Psoas muscle (tissue), 8 donors: ENCODE data around the gene TMED7. TPM values are rescaled to one million over a fixed set of nuclear protein-coding genes. Genes with fewer than 3 reads are reported as not detected.

Experiments
- ATAC-seq, 4 donors: fragments of 200-7000 bp; cut with Tn5 transposase; one replicate each; pipeline ENCODE4 v1.9.1; 2020; ENCODE audit warnings: moderate library complexity in 3 of 4, mild to moderate bottlenecking in 2 of 4
- DNase-seq, 2 donors: peaks; one replicate each; pipeline ENCODE4 v3.0.0-alpha.2; 2020
- H3K27ac ChIP-seq: fragments of 200-600 bp; one replicate; pipeline ENCODE4 v1.8.0; 2022
- H3K27me3 ChIP-seq, 3 donors: fragments of 200-600 bp in 1 of 3; one replicate each; pipeline versions ENCODE4 v1.6.1 to v1.8.0; 2013 to 2022; ENCODE audit warnings: low read length in 2 of 3, mild to moderate bottlenecking in 2 of 3, moderate library complexity in 1 of 3; ENCODE audit not compliant: insufficient read depth in 3 of 3
- H3K36me3 ChIP-seq, 2 donors: fragments of 200-600 bp in 1 of 2; one replicate each; pipeline versions ENCODE4 v1.6.1 to v1.8.0; 2013 to 2022; ENCODE audit warnings: low read depth in 1 of 2, mild to moderate bottlenecking in 1 of 2, moderate library complexity in 1 of 2; ENCODE audit not compliant: insufficient read depth in 1 of 2
- H3K4me1 ChIP-seq: fragments of 200-600 bp; one replicate; pipeline ENCODE4 v1.8.0; 2022
- H3K4me3 ChIP-seq: fragments of 200-600 bp; one replicate; pipeline ENCODE4 v1.8.0; 2022; ENCODE audit warnings: mild to moderate bottlenecking
- H3K9me3 ChIP-seq: fragments of 200-600 bp; one replicate; pipeline ENCODE4 v1.8.0; 2022
- WGBS, 3 donors: extraction: QIAGEN DNeasy Blood & Tissue Kit; methylation state at CpG; one replicate each; pipeline versions ENCODE4 v1.1.6 to v1.1.7; 2013; 5-methylcytosine and 5-hydroxymethylcytosine counted together
- intact Hi-C, 2 donors: fragments of 100-400 bp; cut with DNase I; formaldehyde crosslinking; loops; one replicate each; pipeline versions ENCODE4 v1.11.0 to v1.14.2; 2022
- polyA plus RNA-seq, 3 donors: library from polyadenylated mRNA; stranded (reverse); fragments of 200-250 nt; gene quantifications; one replicate each; pipeline ENCODE4 v1.2.3, GENCODE V29; 2013
- total RNA-seq, 4 donors: library from RNA; stranded (reverse); fragmentation: NEBNext Ultra II Directional in 2 of 4; extraction: Animal tissue kit (Norgen Biotek cat#: 25700) in 2 of 4; gene quantifications; one replicate each; pipeline versions ENCODE4 v1.2.1 to v1.2.4, GENCODE V29; 2021 to 2023
- TF ChIP-seq, protein P1 (sequence below): fragments of 200-600 bp; IDR thresholded peaks from one replicate; pipeline ENCODE4 v1.8.0; 2022; ENCODE audit warnings: antibody characterized with exemption
- donor health status: healthy with polysubstance abuse.
- donor health status: DM: no; HTN: no; CAD: no; lungs with moderate emphysema.
- donor health status: Bipolar disorder and iron deficiency.
- donor health status: healthy.
- donor health status: DM: yes; HTN: yes; CAD: no.
- donor health status: DM: no; HTN: no; CAD: no.
- donor health status: DM: no; HTN: no; CAD: no.
- donor health status: DM: yes; HTN: yes; CAD: no.

The TMED7 gene
- total and polyA plus RNA-seq, 7 donors, result 18.3 to 59.0 (median 34.2) TPM

DNA sequence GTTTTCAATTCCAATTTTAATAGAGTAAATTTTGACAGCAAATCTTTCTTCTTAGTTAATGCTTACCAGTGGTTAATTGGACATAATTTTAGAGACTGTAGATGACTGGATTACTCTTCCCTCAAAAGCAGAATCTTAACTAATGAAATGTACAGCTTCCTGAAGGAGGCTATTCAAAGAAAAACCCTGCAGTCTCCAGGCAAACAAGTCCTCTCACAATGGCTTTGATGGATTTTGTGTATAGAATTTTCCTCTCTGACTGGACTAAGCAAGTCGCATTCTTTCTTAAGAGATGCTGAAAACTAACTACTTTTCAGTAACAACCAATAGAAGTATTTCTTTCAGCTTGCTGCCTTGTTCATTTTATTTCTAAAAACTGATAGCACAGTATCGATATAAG is 35.7 kb upstream of the TMED7 start:
- DNase-seq (no peak), ATAC-seq (no peak)
- H3K9me3 ChIP-seq, result no peaks in the 10 kb centered on the region
- WGBS, 3 donors, result 85 to 87% (median 87%) methylated on average over 2 of the region's 2 CpGs
- intact Hi-C loops, result no loop called here
- H3K4me1 ChIP-seq, result no peaks in the 10 kb centered on the region
- H3K36me3 ChIP-seq, result no peaks in the 10 kb centered on the region
- TF ChIP-seq, protein P1, sequence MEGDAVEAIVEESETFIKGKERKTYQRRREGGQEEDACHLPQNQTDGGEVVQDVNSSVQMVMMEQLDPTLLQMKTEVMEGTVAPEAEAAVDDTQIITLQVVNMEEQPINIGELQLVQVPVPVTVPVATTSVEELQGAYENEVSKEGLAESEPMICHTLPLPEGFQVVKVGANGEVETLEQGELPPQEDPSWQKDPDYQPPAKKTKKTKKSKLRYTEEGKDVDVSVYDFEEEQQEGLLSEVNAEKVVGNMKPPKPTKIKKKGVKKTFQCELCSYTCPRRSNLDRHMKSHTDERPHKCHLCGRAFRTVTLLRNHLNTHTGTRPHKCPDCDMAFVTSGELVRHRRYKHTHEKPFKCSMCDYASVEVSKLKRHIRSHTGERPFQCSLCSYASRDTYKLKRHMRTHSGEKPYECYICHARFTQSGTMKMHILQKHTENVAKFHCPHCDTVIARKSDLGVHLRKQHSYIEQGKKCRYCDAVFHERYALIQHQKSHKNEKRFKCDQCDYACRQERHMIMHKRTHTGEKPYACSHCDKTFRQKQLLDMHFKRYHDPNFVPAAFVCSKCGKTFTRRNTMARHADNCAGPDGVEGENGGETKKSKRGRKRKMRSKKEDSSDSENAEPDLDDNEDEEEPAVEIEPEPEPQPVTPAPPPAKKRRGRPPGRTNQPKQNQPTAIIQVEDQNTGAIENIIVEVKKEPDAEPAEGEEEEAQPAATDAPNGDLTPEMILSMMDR, result no peak
- no peak overlapping the region for H3K27ac ChIP-seq
- peaks cover 0 to 5% (median 2%) of the 10 kb centered on the region in 3 donors for H3K27me3 ChIP-seq
- H3K4me3 ChIP-seq, result no peak overlapping the region

DNA sequence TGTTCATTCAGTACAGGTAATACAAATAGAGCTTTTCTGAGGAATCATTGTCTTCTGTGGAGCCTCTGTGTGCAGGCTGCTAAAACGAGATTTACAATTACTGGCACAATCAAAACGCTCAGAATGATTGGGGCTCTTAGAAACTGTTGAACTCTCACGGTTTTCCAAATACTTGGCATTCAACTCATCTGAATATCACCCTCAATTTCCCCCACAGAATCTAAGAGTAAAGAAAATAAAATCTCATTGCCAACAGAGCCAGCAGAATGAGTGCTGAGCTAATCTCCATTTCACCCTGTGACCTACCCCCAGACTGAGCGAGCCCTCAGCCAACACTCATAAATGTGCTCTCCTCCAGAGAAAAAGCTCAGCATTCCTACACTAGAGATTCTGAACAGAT is 35.3 kb upstream of the TMED7 start:
- Histone ChIP-seq H3K27me3 (peaks cover 0 to 5% (median 1%) of the 10 kb centered on the region in 3 donors), H3K9me3 (no peaks in the 10 kb centered on the region), H3K36me3 (no peaks in the 10 kb centered on the region), H3K27ac (no peak overlapping the region), H3K4me3 (no peak overlapping the region), H3K4me1 (no peaks in the 10 kb centered on the region)
- no peak for DNase-seq
- TF ChIP-seq, protein P1, result no peak
- intact Hi-C loops, result no loop called here
- WGBS, 3 donors, result 21 to 23% (median 22%) methylated on average over 4 of the region's 4 CpGs
- ATAC-seq, result no peak

DNA sequence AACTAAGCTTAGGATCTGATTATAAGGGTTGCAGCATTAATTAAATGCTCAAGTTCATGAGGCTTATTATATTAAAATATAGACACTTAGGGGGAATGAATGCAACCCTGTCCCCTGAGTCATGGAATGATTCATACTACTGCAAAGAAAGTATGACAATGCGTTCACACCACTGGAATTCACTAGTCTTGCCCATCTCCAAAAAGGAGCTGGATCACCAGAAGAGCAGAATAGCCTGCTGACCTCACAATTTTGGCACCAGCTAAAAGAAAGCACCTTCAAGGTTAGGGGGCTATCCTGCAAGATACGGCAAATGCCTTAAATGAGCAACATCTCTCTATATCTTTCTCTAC is 32.0 kb upstream of the TMED7 start:
- no peak overlapping the region for H3K27ac ChIP-seq
- no peaks in the 10 kb centered on the region for H3K4me1 ChIP-seq
- DNase-seq (no peak), ATAC-seq (no peak)
- H3K4me3 ChIP-seq, result no peak overlapping the region
- TF ChIP-seq, protein P1, result no peak
- H3K36me3 ChIP-seq, result no peaks in the 10 kb centered on the region
- intact Hi-C loops, result no loop called here
- H3K27me3 ChIP-seq, result no peaks in the 10 kb centered on the region
- H3K9me3 ChIP-seq, result no peaks in the 10 kb centered on the region
- 78 to 84% (median 78%) methylated on average over 2 of the region's 2 CpGs for WGBS, 3 donors

DNA sequence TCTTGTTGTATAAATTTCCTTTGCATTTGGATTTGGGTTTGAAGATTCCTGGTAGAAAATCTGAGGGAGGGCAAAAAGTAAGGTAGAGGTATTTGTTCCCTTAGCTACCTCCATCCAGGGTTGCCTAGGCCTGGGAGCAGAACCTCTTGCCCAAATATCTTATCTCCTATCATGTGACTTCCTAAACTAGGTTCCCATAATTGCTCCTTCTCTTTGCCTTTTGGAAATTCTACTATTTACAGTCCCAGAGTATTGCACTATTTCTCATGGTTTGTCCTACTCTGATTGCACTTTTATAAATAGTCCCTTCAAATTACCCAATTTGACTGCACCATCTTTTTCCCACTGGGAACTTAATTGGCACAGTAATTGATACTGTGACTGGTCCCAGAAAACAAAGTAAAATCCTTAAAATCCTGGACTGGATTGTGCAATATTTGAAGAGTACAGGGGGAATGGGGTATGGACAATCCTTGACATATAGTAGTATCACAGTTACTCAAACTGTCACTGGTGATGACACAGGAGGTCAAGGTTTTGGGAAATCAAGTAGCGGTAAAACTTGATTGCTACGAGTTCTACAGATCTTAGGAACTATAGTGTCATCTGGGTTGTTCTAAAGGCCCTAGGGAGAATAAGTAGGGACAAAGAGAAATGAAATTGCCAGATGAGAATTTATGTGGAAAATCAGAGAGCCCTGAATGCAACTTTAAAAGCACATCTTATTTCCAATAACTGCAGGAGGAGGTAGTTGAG is 31.5 kb upstream of the TMED7 start:
- H3K27me3 ChIP-seq, result no peaks in the 10 kb centered on the region
- no peaks in the 10 kb centered on the region for H3K36me3 ChIP-seq
- H3K27ac ChIP-seq, result no peak overlapping the region
- H3K4me1 ChIP-seq, result no peaks in the 10 kb centered on the region
- intact Hi-C loops, result no loop called here
- H3K4me3 ChIP-seq, result no peak overlapping the region
- H3K9me3 ChIP-seq, result no peaks in the 10 kb centered on the region
- DNase-seq, result no peak
- 79 to 84% (median 80%) methylated on average over 2 of the region's 2 CpGs for WGBS, 3 donors
- no peak for ATAC-seq
- TF ChIP-seq, protein P1, result no peak

DNA sequence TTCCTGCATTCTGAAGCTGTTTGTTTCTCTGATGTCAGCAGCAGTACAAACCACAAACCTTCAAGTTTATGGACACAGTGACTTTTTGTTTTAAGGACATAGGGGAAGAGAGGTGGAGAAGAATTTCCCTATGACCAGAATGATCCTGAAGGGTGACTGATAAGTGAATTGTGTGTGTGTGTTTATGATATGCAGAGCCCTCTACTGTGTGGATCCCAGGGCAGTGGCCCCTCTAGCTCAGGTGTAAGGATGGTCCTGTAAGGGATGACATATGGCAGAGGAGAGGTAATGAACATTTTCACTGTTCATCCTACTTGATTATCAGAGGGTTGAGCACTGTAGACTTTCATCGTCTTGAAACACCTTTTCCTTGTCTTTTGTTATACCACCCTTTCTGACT is 30.6 kb upstream of the TMED7 start:
- H3K27me3 ChIP-seq, result no peaks in the 10 kb centered on the region

More for the DNA sequence above, 30.6 kb upstream of the TMED7 start:
- H3K36me3 ChIP-seq, result no peaks in the 10 kb centered on the region
- no peak for DNase-seq
- intact Hi-C loops, result no loop called here
- 90 to 100% (median 98%) methylated on average over 1 of the region's 1 CpG for WGBS, 3 donors
- no peaks in the 10 kb centered on the region for H3K9me3 ChIP-seq
- TF ChIP-seq, protein P1, result no peak
- H3K27ac ChIP-seq, result no peak overlapping the region
- no peak for ATAC-seq
- H3K4me3 ChIP-seq, result no peak overlapping the region
- H3K4me1 ChIP-seq, result no peaks in the 10 kb centered on the region
